ENCODE measurements around the gene PRR33. TPM values are rescaled to one million over a fixed set of nuclear protein-coding genes. Genes with fewer than 3 reads are reported as not detected.
"Not testable (repeated sequence)": the region's sequence is repeated elsewhere in the genome, so short reads cannot be mapped to it uniquely, and the experiment has no call there.

The PRR33 gene
- total and polyA plus RNA-seq, 5 donors: 0.11 to 0.82 (median 0.25) TPM

GRCh38 chr11:1879941-1880720 lies 11.6 kb downstream of the PRR33 start:
- H3K4me3 ChIP-seq (ENCODE audit: low read length): no peak overlapping the region
- intact Hi-C loops (cut with DNase I): loop anchor here in 3 of 4 donors (5.0 kb wide), 3 partner anchors 37 to 272 kb away; partner anchors contain the start of gene TNNT3 (in 2 of the 3)
- H3K27me3 ChIP-seq (ENCODE audit: control insufficient read depth, insufficient read depth): no peaks in the 10 kb centered on the region
- no peaks in the 10 kb centered on the region for H3K9me3 ChIP-seq (ENCODE audit: control insufficient read depth, low read length)
- H3K4me1 ChIP-seq (ENCODE audit: control insufficient read depth, insufficient read depth, low read length): peaks cover 7% of the 10 kb centered on the region
- H3K27ac ChIP-seq (ENCODE audit: low read length): peak overlapping the region; percentile 79
- 58% methylated on average over 32 of the region's 32 CpGs for WGBS
- ATAC-seq: peak; percentile 77 to 81
- DNase-seq: peak; percentile 88 to 95 (median 95)

GRCh38 chr11:1879342-1879940 lies 12.3 kb downstream of the PRR33 start:
- WGBS: 88% methylated on average over 13 of the region's 13 CpGs
- no peaks in the 10 kb centered on the region for H3K9me3 ChIP-seq (ENCODE audit: control insufficient read depth, low read length)
- H3K27ac ChIP-seq (ENCODE audit: low read length): peak overlapping the region; percentile 50
- DNase-seq (peak; percentile 11 to 52 (median 46)), ATAC-seq (no peak)
- no peaks in the 10 kb centered on the region for H3K27me3 ChIP-seq (ENCODE audit: control insufficient read depth, insufficient read depth)
- H3K4me3 ChIP-seq (ENCODE audit: low read length): no peak overlapping the region
- peaks cover 7% of the 10 kb centered on the region for H3K4me1 ChIP-seq (ENCODE audit: control insufficient read depth, insufficient read depth, low read length)
- intact Hi-C loops (cut with DNase I): no loop called here

- intact Hi-C loops (cut with DNase I): no loop called here
- Histone ChIP-seq H3K4me3 (ENCODE audit: low read length) (no peak overlapping the region), H3K27ac (ENCODE audit: low read length) (no peak overlapping the region), H3K27me3 (ENCODE audit: control insufficient read depth, insufficient read depth) (no peaks in the 10 kb centered on the region), H3K9me3 (ENCODE audit: control insufficient read depth, low read length) (no peaks in the 10 kb centered on the region), H3K4me1 (ENCODE audit: control insufficient read depth, insufficient read depth, low read length) (peaks cover 7% of the 10 kb centered on the region)
- DNase-seq (peak; percentile 47 to 74 (median 72)), ATAC-seq (no peak)
- WGBS: 74% methylated on average over 30 of the region's 30 CpGs
Observed at GRCh38 chr11:1878137-1879031, 13.3 kb downstream of the PRR33 start.

GRCh38 chr11:1877211-1878136 lies 14.2 kb downstream of the PRR33 start:
- intact Hi-C loops (cut with DNase I): no loop called here
- H3K27me3 ChIP-seq (ENCODE audit: control insufficient read depth, insufficient read depth): no peaks in the 10 kb centered on the region
- H3K9me3 ChIP-seq (ENCODE audit: control insufficient read depth, low read length): no peaks in the 10 kb centered on the region
- ATAC-seq (no peak), DNase-seq (peak; percentile 79 to 91 (median 90))
- H3K27ac ChIP-seq (ENCODE audit: low read length): peak overlapping the region; percentile 59
- H3K4me1 ChIP-seq (ENCODE audit: control insufficient read depth, insufficient read depth, low read length): peaks cover 7% of the 10 kb centered on the region
- no peak overlapping the region for H3K4me3 ChIP-seq (ENCODE audit: low read length)
- 44% methylated on average over 33 of the region's 33 CpGs for WGBS

- Histone ChIP-seq H3K27ac (ENCODE audit: low read length) (peak overlapping the region; percentile 42), H3K27me3 (ENCODE audit: control insufficient read depth, insufficient read depth) (no peaks in the 10 kb centered on the region), H3K4me1 (ENCODE audit: control insufficient read depth, insufficient read depth, low read length) (peaks cover 7% of the 10 kb centered on the region), H3K9me3 (ENCODE audit: control insufficient read depth, low read length) (no peaks in the 10 kb centered on the region), H3K4me3 (ENCODE audit: low read length) (no peak overlapping the region)
- ATAC-seq (no peak), DNase-seq (peak; percentile 68 to 85 (median 85))
- WGBS: 20% methylated on average over 26 of the region's 26 CpGs
- intact Hi-C loops (cut with DNase I): no loop called here
Observed at GRCh38 chr11:1876361-1877063, 15.2 kb downstream of the PRR33 start.

- H3K9me3 ChIP-seq (ENCODE audit: control insufficient read depth, low read length); H3K4me3 ChIP-seq (ENCODE audit: low read length); H3K4me1 ChIP-seq (ENCODE audit: control insufficient read depth, insufficient read depth, low read length); intact Hi-C loops (cut with DNase I); H3K27me3 ChIP-seq (ENCODE audit: control insufficient read depth, insufficient read depth); ATAC-seq: not testable (repeated sequence)
- WGBS: 68% methylated on average over 13 of the region's 13 CpGs
- peak overlapping the region; percentile 42 for H3K27ac ChIP-seq (ENCODE audit: low read length)
- DNase-seq: peak in 2 of 3 donors; percentile 53 to 61
Observed at GRCh38 chr11:1875851-1876301, 15.8 kb downstream of the PRR33 start.

- Histone ChIP-seq H3K27ac (ENCODE audit: low read length) (no peak overlapping the region), H3K9me3 (ENCODE audit: control insufficient read depth, low read length) (no peaks in the 10 kb centered on the region), H3K4me3 (ENCODE audit: low read length) (no peak overlapping the region), H3K4me1 (ENCODE audit: control insufficient read depth, insufficient read depth, low read length) (peaks cover 4% of the 10 kb centered on the region), H3K27me3 (ENCODE audit: control insufficient read depth, insufficient read depth) (no peaks in the 10 kb centered on the region)
- ATAC-seq (no peak), DNase-seq (peak; percentile 39 to 76 (median 76))
- 70% methylated on average over 28 of the region's 28 CpGs for WGBS
- intact Hi-C loops (cut with DNase I): no loop called here
Observed at GRCh38 chr11:1875093-1875850, 16.4 kb downstream of the PRR33 start.

GRCh38 chr11:1874441-1875092 lies 17.1 kb downstream of the PRR33 start:
- 67% methylated on average over 17 of the region's 17 CpGs for WGBS
- H3K27ac ChIP-seq (ENCODE audit: low read length); ATAC-seq; H3K4me3 ChIP-seq (ENCODE audit: low read length); intact Hi-C loops (cut with DNase I); H3K27me3 ChIP-seq (ENCODE audit: control insufficient read depth, insufficient read depth); H3K9me3 ChIP-seq (ENCODE audit: control insufficient read depth, low read length); H3K4me1 ChIP-seq (ENCODE audit: control insufficient read depth, insufficient read depth, low read length): not testable (repeated sequence)
- peak; percentile 14 to 68 (median 60) for DNase-seq

- WGBS: 86% methylated on average over 17 of the region's 17 CpGs
- H3K27me3 ChIP-seq (ENCODE audit: control insufficient read depth, insufficient read depth); H3K27ac ChIP-seq (ENCODE audit: low read length); H3K9me3 ChIP-seq (ENCODE audit: control insufficient read depth, low read length); ATAC-seq; intact Hi-C loops (cut with DNase I); H3K4me3 ChIP-seq (ENCODE audit: low read length); H3K4me1 ChIP-seq (ENCODE audit: control insufficient read depth, insufficient read depth, low read length): not testable (repeated sequence)
- peak in 1 of 3 donors; percentile 25 for DNase-seq
Observed at GRCh38 chr11:1873813-1874150, 17.9 kb downstream of the PRR33 start.

All from right cardiac atrium (tissue), 5 donors.